Stimulated activated CD8-positive, alpha-beta memory T cell treated with anti-CD3 and anti-CD28 coated beads, Interleukin-7, amount 100 ng/mL, for 1 hour (primary cell): ENCODE measurements around the gene SPN.
A peak's percentile ranks its signal among the peaks of the same experiment; 100 is the strongest.
"Not testable (repeated sequence)": the region's sequence is repeated elsewhere in the genome, so short reads cannot be mapped to it uniquely, and the experiment has no call there.

Source experiments
- DNase-seq, 2 donors: peaks; one replicate each; pipeline ENCODE4 v3.0.0-alpha.2; 2020; ENCODE audit warnings: low read depth in 2 of 2

SPN gene

GRCh38 chr16:29663016-29663806, at the start of gene SPN:
Gene SPN, plus strand, starts transcription at chr16:29663247. Its CDS starts 482 bp downstream, at chr16:29663729.
- no peak for DNase-seq

- DNase-seq: peak; percentile 84 to 88
These were observed 49.6 kb upstream of the SPN start for GRCh38 chr16:29613307-29614057.

- DNase-seq: not testable (repeated sequence)
These were observed 48.2 kb upstream of the SPN start for GRCh38 chr16:29614691-29615314.

GRCh38 chr16:29616127-29616526, 46.9 kb upstream of the SPN start:
- DNase-seq: not testable (repeated sequence)

GRCh38 chr16:29620591-29620990, 42.5 kb upstream of the SPN start:
- DNase-seq: not testable (repeated sequence)

- DNase-seq: not testable (repeated sequence)
These were observed 40.3 kb upstream of the SPN start for GRCh38 chr16:29622738-29623137.

GRCh38 chr16:29623253-29623652, 39.8 kb upstream of the SPN start:
- DNase-seq: not testable (repeated sequence)

GRCh38 chr16:29625114-29625513, 37.9 kb upstream of the SPN start:
- DNase-seq: not testable (repeated sequence)

- DNase-seq: peak in 1 of 2 donors; percentile 38
These were observed 36.2 kb upstream of the SPN start for GRCh38 chr16:29626778-29627331.

GRCh38 chr16:29627661-29628075, 35.4 kb upstream of the SPN start:
- not testable (repeated sequence) for DNase-seq

- not testable (repeated sequence) for DNase-seq
These were observed 34.3 kb upstream of the SPN start for GRCh38 chr16:29628707-29629106.

- not testable (repeated sequence) for DNase-seq
These were observed 33.7 kb upstream of the SPN start for GRCh38 chr16:29629318-29629717.

- DNase-seq: not testable (repeated sequence)
These were observed 31.4 kb upstream of the SPN start for GRCh38 chr16:29631658-29632057.

GRCh38 chr16:29635902-29636301, 27.1 kb upstream of the SPN start:
- DNase-seq: not testable (repeated sequence)

GRCh38 chr16:29636368-29636767, 26.7 kb upstream of the SPN start:
- DNase-seq: not testable (repeated sequence)

- DNase-seq: not testable (repeated sequence)
These were observed 24.3 kb upstream of the SPN start for GRCh38 chr16:29638751-29639150.

- DNase-seq: no peak
These were observed 21.5 kb upstream of the SPN start for GRCh38 chr16:29641561-29641960.

- DNase-seq: no peak
These were observed 19.5 kb upstream of the SPN start for GRCh38 chr16:29643596-29643995.

GRCh38 chr16:29644338-29644857, 18.6 kb upstream of the SPN start:
- no peak for DNase-seq

GRCh38 chr16:29644973-29645693, 17.9 kb upstream of the SPN start:
- DNase-seq: no peak

- no peak for DNase-seq
These were observed 17.3 kb upstream of the SPN start for GRCh38 chr16:29645694-29646187.
